ENCODE results near the gene CRACR2B. TPM values are rescaled to one million over a fixed set of nuclear protein-coding genes. Genes with fewer than 3 reads are reported as not detected.

CRACR2B gene
- total and polyA plus RNA-seq, 2 of the 13 experiments (the other 11 are each of a cell fraction or from before 2014, with no cell fraction given) = 14.9 to 21.0 TPM

DNA sequence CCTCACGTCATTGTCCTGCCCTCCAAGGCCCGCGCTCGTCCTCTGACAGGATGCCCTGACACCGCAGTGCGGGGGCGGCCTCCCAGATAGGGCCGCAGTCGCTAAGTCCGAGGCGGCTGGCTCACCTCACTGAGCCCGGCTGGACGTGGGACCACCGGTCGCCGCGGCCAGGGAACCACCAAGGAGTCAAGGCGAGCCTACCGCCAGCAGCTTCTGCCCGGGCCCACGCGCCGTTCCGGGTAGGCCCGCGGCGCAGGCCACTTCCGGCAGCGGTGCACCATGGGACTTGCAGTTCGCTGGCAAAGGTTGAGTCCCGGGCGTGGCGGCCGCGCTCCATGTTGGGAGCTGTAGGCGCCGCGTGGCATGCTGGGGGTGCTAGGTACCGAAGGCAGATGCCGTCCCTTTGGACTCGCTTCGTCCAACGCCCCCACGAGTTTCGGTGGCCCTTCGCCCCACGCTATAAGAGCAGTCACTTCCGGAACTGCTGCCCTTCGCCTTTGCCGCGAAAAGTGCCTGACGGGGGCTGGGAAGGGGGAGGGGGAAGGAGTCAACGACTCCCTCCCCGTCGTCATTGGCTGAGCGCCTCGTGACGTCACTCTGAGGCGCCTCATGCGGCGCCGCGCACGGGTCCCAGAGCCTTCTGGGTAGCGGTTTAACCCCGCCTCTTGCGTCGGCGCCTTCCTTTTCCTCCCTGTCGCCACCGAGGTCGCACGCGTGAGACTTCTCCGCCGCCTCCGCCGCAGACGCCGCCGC, 18.3 kb upstream of the CRACR2B start, which contains the start of gene RPLP2 (continued):
- TF ChIP-seq ZNF616 (CRISPR knock-in tag; IDR thresholded peaks at IDR 0.05; ENCODE audit: low read depth) = peak; percentile 48
- TF ChIP-seq, protein P1, sequence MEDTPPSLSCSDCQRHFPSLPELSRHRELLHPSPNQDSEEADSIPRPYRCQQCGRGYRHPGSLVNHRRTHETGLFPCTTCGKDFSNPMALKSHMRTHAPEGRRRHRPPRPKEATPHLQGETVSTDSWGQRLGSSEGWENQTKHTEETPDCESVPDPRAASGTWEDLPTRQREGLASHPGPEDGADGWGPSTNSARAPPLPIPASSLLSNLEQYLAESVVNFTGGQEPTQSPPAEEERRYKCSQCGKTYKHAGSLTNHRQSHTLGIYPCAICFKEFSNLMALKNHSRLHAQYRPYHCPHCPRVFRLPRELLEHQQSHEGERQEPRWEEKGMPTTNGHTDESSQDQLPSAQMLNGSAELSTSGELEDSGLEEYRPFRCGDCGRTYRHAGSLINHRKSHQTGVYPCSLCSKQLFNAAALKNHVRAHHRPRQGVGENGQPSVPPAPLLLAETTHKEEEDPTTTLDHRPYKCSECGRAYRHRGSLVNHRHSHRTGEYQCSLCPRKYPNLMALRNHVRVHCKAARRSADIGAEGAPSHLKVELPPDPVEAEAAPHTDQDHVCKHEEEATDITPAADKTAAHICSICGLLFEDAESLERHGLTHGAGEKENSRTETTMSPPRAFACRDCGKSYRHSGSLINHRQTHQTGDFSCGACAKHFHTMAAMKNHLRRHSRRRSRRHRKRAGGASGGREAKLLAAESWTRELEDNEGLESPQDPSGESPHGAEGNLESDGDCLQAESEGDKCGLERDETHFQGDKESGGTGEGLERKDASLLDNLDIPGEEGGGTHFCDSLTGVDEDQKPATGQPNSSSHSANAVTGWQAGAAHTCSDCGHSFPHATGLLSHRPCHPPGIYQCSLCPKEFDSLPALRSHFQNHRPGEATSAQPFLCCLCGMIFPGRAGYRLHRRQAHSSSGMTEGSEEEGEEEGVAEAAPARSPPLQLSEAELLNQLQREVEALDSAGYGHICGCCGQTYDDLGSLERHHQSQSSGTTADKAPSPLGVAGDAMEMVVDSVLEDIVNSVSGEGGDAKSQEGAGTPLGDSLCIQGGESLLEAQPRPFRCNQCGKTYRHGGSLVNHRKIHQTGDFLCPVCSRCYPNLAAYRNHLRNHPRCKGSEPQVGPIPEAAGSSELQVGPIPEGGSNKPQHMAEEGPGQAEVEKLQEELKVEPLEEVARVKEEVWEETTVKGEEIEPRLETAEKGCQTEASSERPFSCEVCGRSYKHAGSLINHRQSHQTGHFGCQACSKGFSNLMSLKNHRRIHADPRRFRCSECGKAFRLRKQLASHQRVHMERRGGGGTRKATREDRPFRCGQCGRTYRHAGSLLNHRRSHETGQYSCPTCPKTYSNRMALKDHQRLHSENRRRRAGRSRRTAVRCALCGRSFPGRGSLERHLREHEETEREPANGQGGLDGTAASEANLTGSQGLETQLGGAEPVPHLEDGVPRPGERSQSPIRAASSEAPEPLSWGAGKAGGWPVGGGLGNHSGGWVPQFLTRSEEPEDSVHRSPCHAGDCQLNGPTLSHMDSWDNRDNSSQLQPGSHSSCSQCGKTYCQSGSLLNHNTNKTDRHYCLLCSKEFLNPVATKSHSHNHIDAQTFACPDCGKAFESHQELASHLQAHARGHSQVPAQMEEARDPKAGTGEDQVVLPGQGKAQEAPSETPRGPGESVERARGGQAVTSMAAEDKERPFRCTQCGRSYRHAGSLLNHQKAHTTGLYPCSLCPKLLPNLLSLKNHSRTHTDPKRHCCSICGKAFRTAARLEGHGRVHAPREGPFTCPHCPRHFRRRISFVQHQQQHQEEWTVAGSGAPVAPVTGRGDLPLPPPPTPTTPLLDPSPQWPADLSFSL (CRISPR knock-in tag; IDR thresholded peaks at IDR 0.05) = no peak
- no peak for TF ChIP-seq ZFYVE20 (CRISPR knock-in tag; IDR thresholded peaks at IDR 0.05; ENCODE audit: borderline replicate concordance, low read depth)
- TF ChIP-seq AHR (CRISPR knock-in tag; IDR thresholded peaks at IDR 0.05) = peak; percentile 49
- TF ChIP-seq, protein P2, sequence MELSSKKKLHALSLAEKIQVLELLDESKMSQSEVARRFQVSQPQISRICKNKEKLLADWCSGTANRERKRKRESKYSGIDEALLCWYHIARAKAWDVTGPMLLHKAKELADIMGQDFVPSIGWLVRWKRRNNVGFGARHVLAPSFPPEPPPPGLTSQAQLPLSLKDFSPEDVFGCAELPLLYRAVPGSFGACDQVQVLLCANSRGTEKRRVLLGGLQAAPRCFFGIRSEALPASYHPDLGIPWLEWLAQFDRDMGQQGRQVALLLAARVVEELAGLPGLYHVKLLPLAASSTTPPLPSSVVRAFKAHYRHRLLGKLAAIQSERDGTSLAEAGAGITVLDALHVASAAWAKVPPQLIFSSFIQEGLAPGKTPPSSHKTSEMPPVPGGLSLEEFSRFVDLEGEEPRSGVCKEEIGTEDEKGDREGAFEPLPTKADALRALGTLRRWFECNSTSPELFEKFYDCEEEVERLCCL (CRISPR knock-in tag; IDR thresholded peaks at IDR 0.05; ENCODE audit: borderline replicate concordance) = no peak
- TF ChIP-seq PAX8 (CRISPR knock-in tag; IDR thresholded peaks at IDR 0.05; ENCODE audit: borderline replicate concordance) = no peak
- TF ChIP-seq THAP11 (CRISPR knock-in tag; IDR thresholded peaks at IDR 0.05) = peak; percentile 98
- peak; percentile 96 for TF ChIP-seq ATF7 (IDR thresholded peaks at IDR 0.05)
- peak; percentile 70 for TF ChIP-seq ATF7 (CRISPR knock-in tag; IDR thresholded peaks at IDR 0.05)
- TF ChIP-seq MBNL3 (CRISPR knock-in tag; conservative IDR thresholded peaks at IDR 0.05) = no peak
- peak; percentile 84; the same call in 1 of the 2 replicates for TF ChIP-seq JUN (CRISPR knock-in tag; IDR thresholded peaks at IDR 0.05)
- peak; percentile 92; the same call in 1 of the 2 replicates for TF ChIP-seq MTERF4 (CRISPR knock-in tag; IDR thresholded peaks at IDR 0.05)
- TF ChIP-seq MBD4 (IDR thresholded peaks at IDR 0.05; ENCODE audit: borderline replicate concordance, low read length) = no peak
- TF ChIP-seq NRL (CRISPR knock-in tag; IDR thresholded peaks at IDR 0.05; ENCODE audit: borderline replicate concordance) = peak; percentile 80
- no peak; the same call in 1 of the 2 replicates for TF ChIP-seq ZNF460 (CRISPR knock-in tag; IDR thresholded peaks at IDR 0.05; ENCODE audit: borderline replicate concordance)
- peak; percentile 65; the same call in 1 of the 2 replicates for TF ChIP-seq CHD2 (IDR thresholded peaks at IDR 0.05; ENCODE audit: low read depth, low read length)
- TF ChIP-seq, protein P3, sequence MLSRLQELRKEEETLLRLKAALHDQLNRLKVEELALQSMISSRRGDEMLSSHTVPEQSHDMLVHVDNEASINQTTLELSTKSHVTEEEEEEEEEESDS (CRISPR knock-in tag; IDR thresholded peaks at IDR 0.05; ENCODE audit: borderline replicate concordance) = no peak
- TF ChIP-seq HDAC2 (CRISPR knock-in tag; IDR thresholded peaks at IDR 0.05) = peak; percentile 17
- TF ChIP-seq, protein P4, sequence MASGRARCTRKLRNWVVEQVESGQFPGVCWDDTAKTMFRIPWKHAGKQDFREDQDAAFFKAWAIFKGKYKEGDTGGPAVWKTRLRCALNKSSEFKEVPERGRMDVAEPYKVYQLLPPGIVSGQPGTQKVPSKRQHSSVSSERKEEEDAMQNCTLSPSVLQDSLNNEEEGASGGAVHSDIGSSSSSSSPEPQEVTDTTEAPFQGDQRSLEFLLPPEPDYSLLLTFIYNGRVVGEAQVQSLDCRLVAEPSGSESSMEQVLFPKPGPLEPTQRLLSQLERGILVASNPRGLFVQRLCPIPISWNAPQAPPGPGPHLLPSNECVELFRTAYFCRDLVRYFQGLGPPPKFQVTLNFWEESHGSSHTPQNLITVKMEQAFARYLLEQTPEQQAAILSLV (CRISPR knock-in tag; IDR thresholded peaks at IDR 0.05; ENCODE audit: borderline replicate concordance) = no peak; the same call in 1 of the 2 replicates
- TF ChIP-seq POLR2A (IDR thresholded peaks at IDR 0.05; ENCODE audit: insufficient read depth in 1 of 2, low read depth in 2 of 2, low read length in 2 of 2) = peak in 1 of 2 experiments; percentile 88; a peak in 2 of 4 replicates

Measured in HepG2 (cell line).